Nephron progenitor cell (in vitro differentiated cells): ENCODE results near the gene LUZP1.

Source experiments
- DNase-seq: peaks from one replicate; pipeline ENCODE4 v3.0.0; 2021
- H3K27ac Mint-ChIP-seq: 2 replicates; pipeline ENCODE4 v1.8.0; 2021; ENCODE audit warnings: mild to moderate bottlenecking, moderate library complexity, mixed read lengths
- H3K27me3 Mint-ChIP-seq: 2 replicates; pipeline ENCODE4 v1.8.0; 2021; ENCODE audit warnings: mild to moderate bottlenecking, low read depth, mixed read lengths; ENCODE audit not compliant: poor library complexity
- H3K36me3 Mint-ChIP-seq: 2 replicates; pipeline ENCODE4 v1.8.0; 2021; ENCODE audit warnings: low read depth, mixed read lengths
- H3K4me1 Mint-ChIP-seq: 2 replicates; pipeline ENCODE4 v1.8.0; 2021; ENCODE audit warnings: mixed read lengths
- H3K4me3 Mint-ChIP-seq: 2 replicates; pipeline ENCODE4 v1.8.0; 2021; ENCODE audit warnings: mild to moderate bottlenecking, moderate library complexity, mixed read lengths
- H3K9me3 Mint-ChIP-seq: 2 replicates; pipeline ENCODE4 v1.8.0; 2021; ENCODE audit warnings: mild to moderate bottlenecking, moderate library complexity, mixed read lengths
- CTCF ChIP-seq: fragments of 200-600 bp; sonication (generic); IDR thresholded peaks from 2 replicates; pipeline ENCODE4 v1.5.0; 2021; ENCODE audit warnings: antibody characterized with exemption

Gene LUZP1

GRCh38 chr1:23039308-23039826, 129.3 kb downstream of the LUZP1 start:
- peak overlapping the region; percentile 11 for H3K27ac Mint-ChIP-seq

GRCh38 chr1:23037081-23037740, 131.4 kb downstream of the LUZP1 start:
- H3K36me3 Mint-ChIP-seq = peaks cover 61% of the 10 kb centered on the region
- H3K4me3 Mint-ChIP-seq = no peak overlapping the region
- no peaks in the 10 kb centered on the region for H3K27me3 Mint-ChIP-seq
- no peaks in the 10 kb centered on the region for H3K9me3 Mint-ChIP-seq
- no peak for DNase-seq
- peaks cover 47% of the 10 kb centered on the region for H3K4me1 Mint-ChIP-seq
- H3K27ac Mint-ChIP-seq = no peak overlapping the region
- TF ChIP-seq CTCF = no peak

More at GRCh38 chr1:23039308-23039826, 129.3 kb downstream of the LUZP1 start:
- Mint-ChIP-seq H3K4me3 (no peak overlapping the region), H3K9me3 (no peaks in the 10 kb centered on the region), H3K4me1 (peaks cover 45% of the 10 kb centered on the region), H3K36me3 (peaks cover 59% of the 10 kb centered on the region), H3K27me3 (no peaks in the 10 kb centered on the region)
- DNase-seq = no peak
- no peak for TF ChIP-seq CTCF

- no peak overlapping the region for H3K4me3 Mint-ChIP-seq
- H3K27me3 Mint-ChIP-seq = no peaks in the 10 kb centered on the region
- DNase-seq = no peak
- TF ChIP-seq CTCF = no peak
- H3K9me3 Mint-ChIP-seq = peaks cover 3% of the 10 kb centered on the region
- H3K36me3 Mint-ChIP-seq = peaks cover 63% of the 10 kb centered on the region
- H3K4me1 Mint-ChIP-seq = peaks cover 52% of the 10 kb centered on the region
- H3K27ac Mint-ChIP-seq = peak overlapping the region; percentile 94
Measured at GRCh38 chr1:23035823-23036452, 132.7 kb downstream of the LUZP1 start.
